ENCODE data around the gene CCDC15. TPM values are rescaled to one million over a fixed set of nuclear protein-coding genes. Genes with fewer than 3 reads are reported as not detected.

Gene CCDC15
- total RNA-seq, 1 experiment from 2014 or later = 2.8 TPM

- Histone ChIP-seq H3K4me1 (ENCODE audit: insufficient read depth, low read length) (no peaks in the 10 kb centered on the region), H3K23ac (ENCODE audit: insufficient read length, low read depth, low read length) (no peak overlapping the region), H3K4me2 (ENCODE audit: insufficient read depth, insufficient read length, low read length) (no peak overlapping the region), H2BK5ac (ENCODE audit: insufficient read length, low read length) (no peak overlapping the region), H3K23me2 (ENCODE audit: insufficient read length, low read depth, low read length, poor library complexity, severe bottlenecking) (no peaks in the 10 kb centered on the region), H3K56ac (ENCODE audit: insufficient read length, low read depth, low read length) (no peak overlapping the region), H4K5ac (ENCODE audit: insufficient read length, low read depth, low read length) (no peak overlapping the region), H2BK120ac (ENCODE audit: low read depth, low read length, poor library complexity, severe bottlenecking) (no peak overlapping the region), H3K79me2 (ENCODE audit: insufficient read depth, low read length) (no peaks in the 10 kb centered on the region), H3K79me1 (ENCODE audit: insufficient read depth, low read depth, low read length, poor library complexity, severe bottlenecking) (no peaks in the 10 kb centered on the region), H2BK15ac (ENCODE audit: low read depth, low read length) (no peak overlapping the region), H4K20me1 (ENCODE audit: control insufficient read depth, insufficient read depth, insufficient read length) (no peaks in the 10 kb centered on the region), H2AFZ (ENCODE audit: low read length) (no peak overlapping the region), H3K27ac (ENCODE audit: insufficient read length, low read depth, low read length) (no peak overlapping the region), H2BK20ac (ENCODE audit: low read depth, low read length, poor library complexity, severe bottlenecking) (no peak overlapping the region), H3K9me3 (ENCODE audit: control insufficient read depth, low read depth, low read length) (no peaks in the 10 kb centered on the region), H4K8ac (replicated peaks; ENCODE audit: insufficient read length, low read depth, low read length) (no peak overlapping the region), H2AK5ac (ENCODE audit: insufficient read length, low read length) (no peak overlapping the region), H2BK12ac (ENCODE audit: insufficient read length, low read depth, low read length) (no peak overlapping the region), H3T11ph (ENCODE audit: low read length) (no peak overlapping the region), H3K14ac (ENCODE audit: insufficient read depth, low read length) (no peak overlapping the region), H3K9ac (ENCODE audit: extremely low read depth, insufficient read length, low read length) (no peak overlapping the region), H3K27me3 (ENCODE audit: insufficient read depth, low read length) (no peaks in the 10 kb centered on the region), H4K91ac (ENCODE audit: insufficient read length, low read depth, low read length) (no peak overlapping the region), H3K4ac (ENCODE audit: low read depth, low read length) (no peak overlapping the region), H3K18ac (ENCODE audit: insufficient read length, low read depth, low read length) (no peak overlapping the region)
- Mint-ChIP-seq H3K9me3 (no peaks in the 10 kb centered on the region), H3K27ac (no peak overlapping the region), H3K36me3 (ENCODE audit: insufficient read depth in 1 of 3, low read depth in 3 of 3) (no peaks in the 10 kb centered on the region), H3K4me1 (0 out of 4 replicates have a peak, but pooled peaks cover 0 to 5% of the 10 kb centered on the region in 2 experiments), H3K4me3 (no peak overlapping the region), H3K27me3 (ENCODE audit: low read depth) (no peaks in the 10 kb centered on the region)
- no peak for DNase-seq
- TF ChIP-seq, protein P1, sequence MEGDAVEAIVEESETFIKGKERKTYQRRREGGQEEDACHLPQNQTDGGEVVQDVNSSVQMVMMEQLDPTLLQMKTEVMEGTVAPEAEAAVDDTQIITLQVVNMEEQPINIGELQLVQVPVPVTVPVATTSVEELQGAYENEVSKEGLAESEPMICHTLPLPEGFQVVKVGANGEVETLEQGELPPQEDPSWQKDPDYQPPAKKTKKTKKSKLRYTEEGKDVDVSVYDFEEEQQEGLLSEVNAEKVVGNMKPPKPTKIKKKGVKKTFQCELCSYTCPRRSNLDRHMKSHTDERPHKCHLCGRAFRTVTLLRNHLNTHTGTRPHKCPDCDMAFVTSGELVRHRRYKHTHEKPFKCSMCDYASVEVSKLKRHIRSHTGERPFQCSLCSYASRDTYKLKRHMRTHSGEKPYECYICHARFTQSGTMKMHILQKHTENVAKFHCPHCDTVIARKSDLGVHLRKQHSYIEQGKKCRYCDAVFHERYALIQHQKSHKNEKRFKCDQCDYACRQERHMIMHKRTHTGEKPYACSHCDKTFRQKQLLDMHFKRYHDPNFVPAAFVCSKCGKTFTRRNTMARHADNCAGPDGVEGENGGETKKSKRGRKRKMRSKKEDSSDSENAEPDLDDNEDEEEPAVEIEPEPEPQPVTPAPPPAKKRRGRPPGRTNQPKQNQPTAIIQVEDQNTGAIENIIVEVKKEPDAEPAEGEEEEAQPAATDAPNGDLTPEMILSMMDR (conservative IDR thresholded peaks at IDR 0.05) = no peak
These were observed 98.0 kb downstream of the CCDC15 start for GRCh38 chr11:125052047-125052446.
